Stimulated activated CD4-positive, alpha-beta T cell treated with anti-CD3 and anti-CD28 coated beads, TNF-alpha, amount 100 ng/mL, for 4 hours (primary cell): Measurements from ENCODE around the gene SPATA31C1.
"Not testable (repeated sequence)": the region's sequence is repeated elsewhere in the genome, so short reads cannot be mapped to it uniquely, and the experiment has no call there.

Experiments
- DNase-seq, 3 experiments: peaks; one replicate each; pipeline ENCODE4 v3.0.0-alpha.2; 2020; ENCODE audit warnings: low read depth in 3 of 3

Gene SPATA31C1

DNA sequence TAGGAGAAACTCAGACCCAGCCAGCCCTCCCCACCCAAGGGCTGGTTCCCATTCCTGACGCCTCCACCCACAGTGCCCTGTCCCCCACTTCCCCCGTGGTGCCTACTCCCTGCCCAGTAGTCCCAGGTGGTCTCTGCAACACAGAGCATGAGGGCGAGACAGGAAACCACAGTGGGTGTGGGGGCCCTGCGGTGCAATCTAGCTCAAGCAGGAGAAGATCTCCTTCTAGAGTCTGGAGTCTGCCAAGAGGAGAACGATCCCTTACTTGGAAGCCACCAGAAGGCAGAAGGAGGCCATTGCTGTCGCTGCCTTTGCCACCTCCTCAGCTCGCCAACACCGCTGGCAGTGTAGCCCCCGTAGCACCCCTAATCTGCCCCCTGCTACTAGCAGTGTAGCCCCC is 20.2 kb downstream of the SPATA31C1 start:
- not testable (repeated sequence) for DNase-seq

DNA sequence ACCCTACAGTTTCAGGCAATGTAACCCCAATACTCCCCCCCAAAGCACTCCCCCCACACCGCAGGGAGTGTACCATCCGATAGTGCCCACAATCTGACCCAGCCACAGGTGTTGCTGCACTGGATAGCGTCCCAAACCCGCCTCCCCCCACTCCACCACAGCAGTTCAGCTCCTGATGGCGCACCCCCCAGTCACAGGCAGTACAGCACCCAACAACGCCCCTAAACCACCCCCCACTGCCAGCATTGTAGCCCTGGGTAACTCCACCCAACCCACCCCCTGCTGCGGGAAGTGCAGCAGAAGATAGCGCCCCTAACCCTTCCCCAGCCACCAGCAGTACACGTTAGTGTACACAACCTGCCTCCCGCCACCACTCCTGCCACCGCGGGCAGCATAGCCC is 20.6 kb downstream of the SPATA31C1 start:
- not testable (repeated sequence) for DNase-seq

DNA sequence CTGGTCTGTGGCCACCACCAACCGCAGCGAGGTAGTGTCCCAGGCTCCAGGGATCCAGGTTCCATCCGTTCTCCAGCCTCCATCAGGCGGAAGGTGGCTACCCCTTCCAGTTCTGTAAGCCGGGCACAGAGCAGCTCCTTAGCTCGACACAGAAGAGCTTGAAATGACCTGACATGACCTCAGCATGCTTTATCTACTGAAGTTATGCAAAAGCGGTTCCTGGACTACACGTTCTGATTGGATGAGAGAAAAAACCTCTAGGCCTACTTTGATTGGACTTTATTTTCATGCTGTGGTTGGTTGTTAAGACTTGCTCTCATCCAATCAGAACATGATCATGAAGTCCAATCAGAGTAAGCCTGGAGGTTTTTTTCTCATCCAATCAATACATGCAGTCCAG is 21.3 kb downstream of the SPATA31C1 start:
- DNase-seq: not testable (repeated sequence)

DNA sequence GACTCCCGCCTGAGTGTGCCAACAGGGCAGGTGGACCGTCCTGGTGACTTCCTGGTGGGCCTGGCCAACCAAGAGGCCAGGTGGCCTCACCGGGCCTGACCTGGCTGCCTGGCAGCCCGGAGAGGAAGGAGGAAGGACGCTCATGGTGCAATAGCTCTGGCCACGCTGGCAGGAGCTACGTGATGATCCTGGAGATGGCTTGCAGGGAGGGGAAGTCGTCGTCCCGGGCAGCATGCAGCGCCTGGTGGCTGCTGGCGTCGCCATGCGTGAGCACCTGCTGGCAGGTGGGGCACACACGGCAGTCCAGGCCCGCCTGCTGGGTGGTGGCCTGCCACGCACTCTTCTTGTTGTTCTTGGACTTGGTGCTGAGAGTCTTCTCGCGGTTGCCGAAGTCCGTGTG is 26.3 kb downstream of the SPATA31C1 start:
- DNase-seq: no peak

DNA sequence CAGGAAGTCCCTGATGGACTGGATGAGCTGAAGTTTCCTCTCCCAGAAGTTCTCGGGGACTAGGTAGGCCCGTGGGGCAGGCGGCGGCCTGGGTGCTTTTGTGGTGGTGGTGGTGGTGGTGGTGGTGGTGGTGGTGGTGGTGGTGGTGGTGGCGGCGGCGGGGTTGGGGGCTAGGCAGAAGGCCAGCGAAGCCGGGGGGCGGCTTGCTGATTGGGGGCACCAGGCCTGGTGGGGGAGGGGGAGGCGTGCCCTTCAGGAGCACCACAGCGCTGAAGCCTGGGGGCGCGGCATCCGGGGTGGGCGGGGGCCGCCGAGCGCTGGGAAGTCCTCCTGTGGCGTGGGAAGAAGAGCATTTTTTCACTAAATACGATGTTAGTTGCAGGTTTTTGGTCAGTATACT is 26.9 kb downstream of the SPATA31C1 start:
- DNase-seq: no peak

DNA sequence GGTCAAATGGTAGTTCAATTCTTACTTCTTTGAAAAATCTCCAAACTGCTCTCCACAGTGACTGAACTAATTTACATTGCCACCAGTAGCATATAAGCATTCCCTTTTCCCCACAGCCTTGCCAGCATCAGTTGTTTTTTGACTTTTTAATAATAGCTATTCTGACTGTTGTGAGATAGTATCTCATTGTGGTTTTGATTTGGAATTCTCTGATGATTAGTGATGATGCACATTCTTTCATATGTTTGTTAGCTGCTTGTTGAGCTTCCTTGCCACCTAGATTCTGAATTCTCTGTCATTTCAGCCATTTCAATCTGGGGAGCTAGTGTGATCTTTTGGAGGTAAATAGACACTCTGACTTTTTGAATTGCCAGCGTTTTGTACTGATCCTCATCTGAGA is 32.5 kb downstream of the SPATA31C1 start:
- no peak for DNase-seq

DNA sequence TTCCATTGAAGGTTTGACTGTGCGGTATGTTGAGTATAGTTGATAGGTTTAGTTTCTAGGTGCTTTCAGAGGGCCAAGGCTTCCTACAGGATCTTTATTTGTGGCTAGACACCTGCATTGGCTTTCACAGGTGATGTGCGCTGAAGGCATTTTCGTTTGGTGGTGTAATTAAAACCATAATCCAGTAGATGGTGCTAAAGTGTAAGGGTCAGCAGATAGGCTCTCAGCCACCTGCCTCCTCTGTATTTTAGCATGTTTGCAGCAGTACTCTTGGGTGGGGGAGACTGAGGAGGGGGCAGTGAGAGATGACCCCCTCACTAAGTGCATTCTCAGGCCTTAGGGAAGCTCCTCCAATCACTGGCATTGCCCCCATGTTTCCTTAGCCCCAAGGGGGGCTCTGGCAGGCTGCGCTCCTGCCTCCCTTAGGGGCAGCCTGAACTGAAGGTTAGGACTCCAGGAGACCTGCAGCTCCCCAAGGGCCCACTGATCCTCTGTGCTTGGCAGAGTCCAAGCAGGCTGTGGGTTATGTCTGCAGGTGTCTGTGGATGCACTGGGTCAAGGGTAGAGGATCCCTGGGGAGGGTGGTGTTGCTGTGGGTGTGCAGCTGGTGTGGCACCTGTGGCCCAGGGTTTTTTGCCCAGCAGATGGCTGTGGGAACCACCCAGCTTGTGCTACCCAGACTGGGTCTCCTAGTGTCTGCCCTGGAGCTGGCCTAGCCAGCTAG is 33.2 kb downstream of the SPATA31C1 start:
- DNase-seq: no peak

DNA sequence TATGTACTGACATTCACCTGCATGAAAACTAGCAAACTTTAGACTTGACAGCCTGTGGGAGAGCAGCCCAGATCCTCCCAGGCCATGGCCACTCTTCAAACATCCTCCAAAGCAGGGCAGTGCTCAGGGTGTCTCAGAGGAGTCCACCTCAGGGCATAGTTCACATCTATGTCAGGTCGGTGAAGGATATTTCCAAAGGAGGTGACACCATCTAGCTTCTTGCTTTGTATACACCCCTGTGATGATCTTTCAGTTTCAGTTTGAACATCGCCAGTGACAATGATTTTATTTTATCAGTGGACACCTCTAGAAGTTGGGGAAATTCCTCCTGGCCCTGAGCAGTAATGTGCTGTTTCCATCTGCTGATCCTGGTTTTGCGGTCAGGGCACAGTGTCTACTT is 36.5 kb downstream of the SPATA31C1 start:
- DNase-seq: no peak

DNA sequence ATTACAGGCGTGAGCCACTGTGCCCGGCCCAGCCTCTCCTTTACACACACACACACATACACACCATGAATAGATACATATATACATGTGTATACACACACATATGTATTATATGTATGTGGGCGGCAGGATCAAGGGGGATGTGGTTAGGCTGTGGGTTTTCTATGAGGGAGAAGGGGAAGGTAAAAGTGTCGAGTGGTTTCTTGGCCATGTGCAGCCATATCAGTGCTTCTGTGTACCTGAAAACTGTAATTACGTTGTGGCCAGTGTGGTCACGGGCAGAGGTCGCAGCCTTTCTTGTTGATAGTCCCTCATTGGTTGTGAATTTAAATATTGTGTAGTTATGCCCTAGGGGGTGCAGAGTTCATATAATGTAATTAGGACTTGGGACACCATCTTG is 40.1 kb downstream of the SPATA31C1 start:
- DNase-seq: no peak

DNA sequence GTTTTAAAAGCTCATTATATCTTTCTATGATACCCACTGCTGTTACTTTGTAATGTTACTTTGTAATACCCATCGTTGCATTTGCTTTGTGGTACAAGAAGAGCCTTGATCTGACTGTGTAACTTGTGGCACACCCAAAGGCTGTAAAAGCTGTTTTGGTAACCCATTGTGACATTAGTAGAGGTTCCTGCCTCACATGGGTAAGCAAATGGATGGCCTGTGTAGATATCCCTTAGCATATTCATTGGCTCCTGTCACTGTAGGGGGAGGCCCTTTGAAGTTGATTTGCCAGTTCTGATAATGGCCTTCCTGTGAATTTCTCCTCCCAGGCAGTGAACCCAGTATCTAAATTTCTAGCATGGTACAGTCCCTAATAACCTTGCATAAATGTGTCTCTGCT is 40.8 kb downstream of the SPATA31C1 start:
- DNase-seq: no peak

DNA sequence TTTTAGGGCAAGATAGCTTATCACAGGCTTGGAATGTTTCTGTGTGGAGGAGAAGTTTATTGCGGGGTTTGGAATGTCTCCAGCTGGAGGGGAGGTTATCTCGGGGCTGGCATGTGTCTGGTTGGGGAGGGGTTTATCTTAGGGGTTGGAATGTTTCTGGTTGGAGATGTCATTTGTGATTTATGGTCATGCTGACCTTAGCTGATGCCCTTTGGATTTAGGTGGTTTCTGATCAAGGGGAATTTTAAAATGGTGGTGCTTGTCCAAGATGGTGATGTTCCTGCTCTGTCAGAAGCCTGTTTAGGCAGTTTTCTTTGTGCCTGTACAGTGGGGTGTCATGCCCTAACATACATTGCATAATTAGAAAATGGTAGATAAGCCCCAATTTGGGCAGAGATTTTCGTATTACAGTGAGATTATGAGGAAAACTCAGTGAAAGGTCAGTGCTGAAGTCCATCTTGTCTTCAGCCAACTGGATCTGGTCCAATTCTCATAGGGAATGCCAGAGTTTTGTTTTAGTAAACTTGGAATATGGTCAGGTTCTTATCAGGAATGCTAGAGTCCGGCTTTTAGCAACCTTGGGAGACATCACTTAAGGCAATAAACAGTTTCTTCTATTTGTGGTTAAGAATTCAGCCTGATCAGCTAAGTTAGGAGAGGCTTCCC is 42.3 kb downstream of the SPATA31C1 start:
- no peak for DNase-seq

DNA sequence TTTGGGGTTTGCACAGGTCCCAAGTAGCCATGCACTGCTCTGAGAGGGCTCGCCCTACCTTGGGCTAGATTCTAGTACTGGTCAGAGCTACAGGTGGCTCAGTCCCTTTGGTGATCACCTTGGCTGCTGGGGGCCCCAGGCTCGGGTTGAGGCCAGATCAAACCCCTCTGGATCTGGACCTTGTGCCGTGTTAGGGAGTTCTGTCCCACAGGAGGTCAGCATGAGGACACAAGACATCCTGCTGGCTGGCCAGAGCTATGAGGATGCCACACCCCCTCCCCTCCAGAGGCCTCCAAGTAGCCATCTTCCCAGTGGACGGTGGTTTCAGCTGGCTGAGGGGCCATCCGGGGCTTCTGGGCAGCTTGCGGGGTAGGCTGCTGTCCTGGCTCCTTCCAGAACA is 46.0 kb downstream of the SPATA31C1 start:
- no peak for DNase-seq

DNA sequence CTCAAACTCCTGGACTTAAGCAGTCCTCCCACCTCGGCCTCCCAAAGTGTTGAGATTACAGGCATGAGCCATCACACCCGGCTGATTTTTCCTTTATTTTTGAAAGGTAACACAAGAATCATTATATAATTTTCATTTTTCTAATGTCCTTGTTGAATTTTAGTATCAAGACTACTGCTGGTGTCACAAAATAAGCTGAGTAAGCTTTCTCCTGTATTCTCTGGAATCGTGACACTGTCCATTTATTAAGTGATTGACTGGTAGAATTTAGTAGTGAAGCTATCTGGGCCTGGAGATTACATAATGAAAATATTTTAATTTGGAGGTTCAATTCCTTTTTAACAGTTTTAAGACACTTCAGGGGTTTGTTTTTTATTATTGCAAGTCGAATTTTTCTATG is 47.1 kb downstream of the SPATA31C1 start:
- no peak for DNase-seq

DNA sequence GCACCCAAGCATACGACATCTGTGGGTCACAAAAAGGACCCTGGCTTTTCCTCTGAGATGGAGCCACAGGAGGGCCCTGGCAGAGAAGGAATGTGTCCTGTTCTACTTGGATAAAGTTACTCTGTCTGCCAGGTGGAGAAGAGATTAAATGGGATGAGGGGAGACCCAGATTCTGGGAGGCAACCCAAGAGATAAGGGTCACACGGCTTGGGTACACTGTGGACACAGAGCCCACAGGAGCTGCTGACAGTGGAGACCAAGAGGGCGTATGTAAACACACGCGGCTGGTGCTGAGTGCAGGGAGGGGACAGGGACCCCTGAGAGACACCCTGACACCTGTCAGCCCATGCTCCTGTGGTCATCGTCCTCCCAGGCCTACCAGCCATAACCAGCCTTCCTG is 50.4 kb downstream of the SPATA31C1 start:
- DNase-seq: no peak

DNA sequence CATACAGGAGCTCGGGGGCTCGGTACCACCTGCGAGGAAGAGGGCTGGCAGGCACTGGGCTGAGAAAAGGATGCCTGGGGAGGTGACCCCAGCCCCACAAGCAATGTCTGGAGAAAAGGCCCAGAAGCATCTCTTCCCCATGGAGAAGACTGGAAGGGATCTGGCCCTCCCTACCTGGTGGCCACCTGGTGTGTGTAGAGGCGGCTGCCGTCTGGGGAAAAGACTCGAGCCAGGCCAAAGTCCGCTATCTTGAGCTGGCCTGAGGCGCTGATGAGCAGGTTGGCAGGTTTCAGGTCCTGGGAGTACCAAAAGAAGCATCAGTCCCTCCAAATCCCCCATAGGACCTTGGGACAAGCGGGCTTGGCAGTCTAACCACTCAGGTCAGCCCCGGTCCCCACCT is 52.8 kb downstream of the SPATA31C1 start:
- no peak for DNase-seq

DNA sequence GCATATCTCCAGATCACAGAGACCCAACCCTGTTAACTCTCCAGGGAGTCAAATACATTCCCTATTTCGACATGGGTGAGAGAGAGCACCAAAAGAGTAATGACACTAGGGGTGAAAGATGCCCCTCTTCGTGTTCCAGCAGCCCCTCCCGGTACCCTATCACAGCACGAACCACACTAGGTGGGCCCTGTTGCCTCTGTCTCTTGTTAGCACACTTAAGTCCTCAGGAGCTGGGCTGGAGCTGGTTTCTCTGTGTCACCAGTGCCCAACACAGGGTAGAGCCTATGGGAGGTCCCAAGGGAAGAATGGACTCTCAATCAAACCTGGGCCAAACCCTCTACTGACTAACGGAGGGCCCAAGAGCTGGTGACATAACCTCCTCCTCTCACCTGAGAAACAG is 55.4 kb downstream of the SPATA31C1 start:
- DNase-seq: no peak
